CD4-positive, alpha-beta T cell treated with Interleukin-12 subunit alpha and Interleukin-12 subunit beta, for 1 hour (primary cell): ENCODE results near the gene PSMD13.
A peak's percentile ranks its signal among the peaks of the same experiment; 100 is the strongest.

Source experiments
- DNase-seq: peaks from one replicate; pipeline ENCODE4 v3.0.0-alpha.2; 2020

PSMD13 gene

GRCh38 chr11:290621-291231 lies 54.0 kb downstream of the PSMD13 start:
- no peak for DNase-seq

- no peak for DNase-seq
These were observed 54.8 kb downstream of the PSMD13 start for GRCh38 chr11:291281-292210.

GRCh38 chr11:292211-293121 lies 55.7 kb downstream of the PSMD13 start:
- no peak for DNase-seq

- no peak for DNase-seq
These were observed 56.6 kb downstream of the PSMD13 start for GRCh38 chr11:293271-293851.

DNA sequence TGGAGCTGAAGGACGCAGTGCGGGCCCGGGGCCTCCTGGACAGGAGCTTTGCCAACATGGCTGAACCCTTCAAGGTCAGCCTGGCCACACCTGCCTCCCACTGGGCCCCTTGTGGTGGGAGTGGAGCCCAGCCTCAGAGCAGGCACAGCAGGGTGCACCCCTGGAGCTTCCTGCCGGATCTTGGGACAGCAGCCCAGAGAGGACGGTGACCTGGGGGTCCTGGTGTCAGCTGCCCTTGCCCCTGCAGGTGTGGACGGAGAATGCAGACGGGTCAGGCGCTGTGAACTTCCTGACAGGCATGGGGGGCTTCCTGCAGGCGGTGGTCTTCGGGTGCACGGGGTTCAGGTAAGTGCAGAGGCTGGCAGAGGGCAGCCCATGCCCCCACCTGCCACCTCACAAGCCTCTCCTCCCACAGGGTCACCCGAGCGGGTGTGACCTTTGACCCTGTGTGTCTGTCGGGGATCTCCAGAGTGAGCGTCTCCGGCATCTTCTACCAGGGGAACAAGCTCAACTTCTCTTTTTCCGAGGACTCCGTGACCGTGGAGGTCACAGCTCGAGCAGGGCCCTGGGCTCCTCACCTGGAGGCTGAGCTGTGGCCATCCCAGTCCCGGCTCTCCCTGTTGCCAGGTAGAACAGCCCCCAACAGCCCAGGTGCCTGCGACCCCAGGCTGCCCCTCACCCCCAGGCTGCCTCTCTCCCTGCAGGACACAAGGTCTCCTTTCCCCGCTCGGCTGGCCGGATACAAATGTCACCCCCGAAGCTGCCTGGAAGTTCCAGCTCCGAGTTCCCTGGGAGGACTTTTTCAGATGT lies 57.3 kb downstream of the PSMD13 start:
- no peak for DNase-seq

DNA sequence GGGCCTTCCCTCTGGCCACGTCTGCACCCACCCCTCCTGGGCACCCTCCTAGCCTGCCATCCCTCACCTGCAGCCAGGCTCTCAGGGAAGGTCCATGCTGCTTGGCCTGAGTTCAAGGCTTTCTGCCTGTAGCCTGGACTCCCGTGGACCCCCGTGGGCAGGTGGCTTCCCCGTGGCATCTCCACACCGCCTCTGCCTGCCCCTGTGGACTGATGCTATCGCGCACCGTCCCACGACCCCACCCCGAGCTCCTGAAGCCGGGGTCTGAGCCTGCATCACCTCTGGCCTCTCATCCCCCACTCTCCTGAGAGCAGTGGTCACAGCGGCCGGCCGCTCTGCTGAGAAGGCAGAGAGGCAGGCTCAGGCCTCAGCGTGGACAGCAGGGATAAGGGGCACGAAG lies 58.0 kb downstream of the PSMD13 start:
- no peak for DNase-seq

GRCh38 chr11:295351-296170 lies 58.8 kb downstream of the PSMD13 start:
- no peak for DNase-seq

DNA sequence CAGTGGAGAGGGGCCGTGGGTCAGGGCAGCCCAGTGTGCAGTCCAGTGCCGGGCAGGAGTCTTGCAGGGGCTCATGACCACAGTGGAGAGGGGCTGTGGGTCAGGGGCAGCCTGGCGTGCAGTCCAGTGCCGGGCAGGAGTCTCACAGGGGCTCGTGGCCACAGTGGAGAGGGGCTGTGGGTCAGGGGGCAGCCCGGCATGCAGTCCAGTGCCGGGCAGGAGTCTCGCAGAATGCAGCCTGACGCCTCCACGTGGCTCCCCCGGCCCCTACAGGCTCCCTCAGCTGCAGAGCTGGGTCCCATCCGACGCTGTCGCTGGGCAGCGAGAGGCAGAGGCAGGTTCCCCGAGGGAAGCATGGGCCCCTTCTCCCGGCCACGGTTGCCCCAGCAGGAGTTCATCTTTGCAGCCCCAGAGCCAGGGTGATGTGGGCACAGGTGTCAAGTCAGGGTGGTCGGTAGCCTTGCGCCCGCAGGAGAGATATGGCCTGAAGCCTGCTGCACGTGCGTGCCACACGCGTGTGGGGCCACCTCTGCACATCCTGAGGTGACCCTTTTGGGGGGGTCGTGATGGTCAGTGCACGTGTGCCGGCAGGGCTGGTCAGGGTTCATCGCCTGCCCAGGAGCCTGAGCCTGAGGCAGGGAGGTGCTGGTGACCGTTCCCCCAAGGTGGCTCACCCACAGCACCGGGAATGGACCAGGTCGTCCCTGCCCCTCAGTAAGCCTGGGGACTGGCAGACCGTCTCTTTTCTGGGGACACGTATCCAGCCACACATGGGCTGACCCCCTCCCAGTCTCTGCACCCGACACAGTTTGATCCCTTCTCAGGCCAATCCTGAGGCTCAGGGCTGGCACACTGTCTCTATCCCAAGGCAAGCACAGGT lies 59.6 kb downstream of the PSMD13 start:
- no peak for DNase-seq

DNA sequence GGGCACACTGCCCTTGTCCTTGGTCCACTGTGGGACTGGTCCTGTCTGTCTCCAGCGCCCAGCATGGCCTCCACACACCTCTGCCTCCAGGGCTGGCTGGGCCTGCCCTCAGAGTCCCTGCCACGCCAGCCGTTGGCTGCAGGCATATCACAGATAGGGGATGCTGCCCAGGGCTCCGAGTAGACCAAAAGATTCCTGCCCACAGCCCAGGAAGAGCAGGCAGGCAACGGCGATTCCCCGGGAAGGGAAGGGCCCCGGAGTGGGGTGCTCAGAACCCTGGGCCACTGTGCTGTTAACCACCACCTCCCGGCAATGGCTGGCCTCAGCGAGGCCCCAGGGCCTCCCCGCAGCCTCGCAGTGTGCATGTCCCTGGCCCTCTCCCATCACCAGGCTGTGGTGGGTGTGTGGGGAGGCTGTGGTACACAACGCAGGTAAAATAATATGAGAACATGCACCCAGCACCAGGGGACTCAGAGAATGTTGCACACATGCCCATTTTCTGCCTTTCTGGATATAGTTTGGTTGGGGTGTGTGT lies 60.3 kb downstream of the PSMD13 start:
- DNase-seq, result no peak

DNA sequence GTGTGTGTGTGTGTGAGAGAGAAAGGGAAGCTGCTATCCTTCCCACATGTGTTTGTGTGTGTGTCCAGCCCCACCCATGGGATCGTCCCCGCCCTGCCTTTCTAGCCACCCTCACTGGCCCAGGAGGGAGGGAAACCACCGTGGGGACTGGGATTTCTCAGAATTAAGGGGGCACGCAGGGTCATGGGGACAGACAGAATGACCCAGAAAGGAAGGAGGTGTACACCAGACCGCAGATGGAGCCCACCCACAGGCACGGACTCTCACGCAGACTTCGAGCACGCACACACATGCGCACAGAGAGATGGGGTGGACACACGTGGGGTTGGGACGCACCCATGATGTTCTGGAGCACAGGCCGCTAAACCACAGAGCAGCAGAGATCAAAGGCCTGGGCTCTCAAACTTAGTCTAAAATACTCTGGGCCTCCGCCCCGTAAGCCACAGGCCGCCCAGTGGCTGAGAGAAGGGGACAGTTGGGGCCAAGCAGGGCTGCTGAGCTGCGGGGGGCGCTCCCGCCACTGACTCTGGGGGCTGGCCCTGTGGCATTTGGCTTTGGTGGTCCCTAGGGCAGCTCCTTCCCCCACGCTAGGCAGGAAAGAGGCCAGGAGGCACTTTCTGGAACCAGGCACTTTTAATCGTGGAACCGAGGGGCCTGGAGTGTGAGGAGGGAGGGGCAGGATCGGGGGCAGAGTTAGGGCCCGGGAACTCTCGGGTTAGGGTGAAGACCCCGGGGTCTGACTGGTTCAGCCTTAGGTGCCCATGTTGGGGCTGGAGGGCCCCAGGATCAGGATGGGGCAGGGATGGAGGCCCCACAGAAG lies 61.0 kb downstream of the PSMD13 start:
- peak; percentile 56 for DNase-seq

DNA sequence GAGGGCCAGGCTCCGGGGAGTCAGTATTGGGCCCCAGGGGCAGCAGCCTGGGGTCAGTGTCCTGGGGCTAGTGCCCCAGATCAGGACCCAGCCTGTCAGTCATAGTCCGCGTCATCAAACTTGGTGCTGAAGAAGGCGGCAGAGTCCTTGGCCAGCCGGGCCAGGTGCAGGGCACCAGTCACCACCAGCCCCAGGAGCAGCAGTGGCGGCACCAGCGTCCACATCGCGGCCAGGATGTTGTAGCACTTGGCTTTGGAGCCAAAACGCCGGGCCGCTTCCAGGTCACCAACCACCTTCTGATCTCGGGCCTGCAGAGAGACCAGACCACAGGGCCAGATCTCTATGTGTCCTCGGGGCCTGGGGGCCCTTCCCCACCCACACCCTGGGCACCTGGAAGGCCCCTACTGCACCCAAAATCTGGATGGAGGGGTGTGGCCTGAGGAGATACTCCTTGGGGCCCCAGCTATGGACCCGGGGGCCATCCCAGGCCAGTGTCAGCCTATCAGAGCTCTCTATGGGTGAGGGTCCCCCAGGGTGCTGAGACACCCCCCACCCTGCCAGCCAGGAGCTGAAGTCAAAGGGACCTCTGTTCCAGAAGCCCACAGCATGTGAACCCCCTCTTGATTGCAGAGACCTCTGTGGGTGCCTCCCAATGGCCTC lies 61.8 kb downstream of the PSMD13 start:
- no peak for DNase-seq

DNA sequence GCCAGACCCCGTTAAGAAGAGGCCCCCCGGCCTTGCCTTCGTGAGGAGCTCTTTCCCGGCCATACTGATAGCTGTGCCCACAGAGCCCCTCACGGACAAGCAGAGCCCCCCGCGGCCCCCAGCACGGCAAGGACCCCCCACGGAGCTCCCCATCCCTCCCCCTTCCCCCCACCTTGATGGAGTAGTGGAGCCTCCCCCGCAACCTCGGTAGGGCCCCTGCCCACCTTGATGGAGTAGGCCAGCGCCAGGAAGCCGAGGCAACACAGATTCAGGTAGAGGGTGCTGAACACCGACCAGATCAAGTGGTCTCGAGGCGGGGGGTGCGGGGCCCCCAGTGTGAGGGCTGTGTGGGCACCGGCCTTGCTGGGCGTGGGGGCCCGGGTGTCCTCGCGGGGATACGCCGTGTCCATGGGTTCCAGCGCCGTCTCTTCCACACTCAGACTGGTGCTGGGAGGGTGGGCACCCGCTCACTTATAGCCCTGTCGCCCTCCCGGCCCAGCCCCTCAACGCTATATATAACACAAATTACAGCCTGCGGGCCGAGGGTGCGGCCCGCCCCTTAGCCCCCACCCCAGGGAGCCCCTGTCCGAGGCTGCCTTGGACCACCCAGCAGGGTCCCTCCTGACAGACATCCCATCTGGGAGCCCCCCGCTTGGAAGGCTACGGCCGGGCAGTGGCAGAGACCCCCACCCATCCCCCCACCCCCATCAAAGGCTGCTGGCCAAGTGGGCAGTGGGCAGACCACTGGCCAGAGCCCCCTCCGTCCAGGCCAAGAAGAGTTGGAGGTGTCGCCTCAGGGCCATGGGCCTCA lies 62.5 kb downstream of the PSMD13 start, which contains the start of gene IFITM5:
Gene IFITM5, minus strand, starts transcription at position 446 of the 811 bp plus-strand sequence. Its CDS starts 36 bp downstream, at position 410.
- no peak for DNase-seq

- DNase-seq, result no peak
These were observed 63.4 kb downstream of the PSMD13 start for GRCh38 chr11:299951-300735.
